Measurements from ENCODE around the gene RSRP1. TPM values are rescaled to one million over a fixed set of nuclear protein-coding genes. Genes with fewer than 3 reads are reported as not detected.
"Not testable (repeated sequence)": the region's sequence is repeated elsewhere in the genome, so short reads cannot be mapped to it uniquely, and the experiment has no call there.

Gene RSRP1
- total RNA-seq, 4 donors from 2014 or later, result 70.9 to 148 (median 110) TPM

- WGBS, 2 donors, result 85 to 93% methylated on average over 8 of the region's 8 CpGs
- DNase-seq (ENCODE audit: low spot score in 2 of 2); intact Hi-C loops (cut with DNase I; ENCODE audit: low total_unique reads); H3K4me3 ChIP-seq (ENCODE audit: low read depth, poor library complexity, severe bottlenecking): not testable (repeated sequence)
Observed at GRCh38 chr1:25272238-25272637, 25.0 kb upstream of the RSRP1 start, which contains the start of gene RHD. RHD (plus strand) TSS chr1:25272509; CDS start chr1:25272548, 39 bp downstream.

GRCh38 chr1:25268143-25268760, 21.0 kb upstream of the RSRP1 start:
- peak overlapping the region; percentile 70 for H3K4me3 ChIP-seq (ENCODE audit: low read depth, poor library complexity, severe bottlenecking)
- DNase-seq (ENCODE audit: low spot score in 2 of 2); intact Hi-C loops (cut with DNase I; ENCODE audit: low total_unique reads): not testable (repeated sequence)
- 40 to 43% methylated on average over 14 of the region's 14 CpGs for WGBS, 2 donors

- H3K4me3 ChIP-seq (ENCODE audit: low read depth, poor library complexity, severe bottlenecking), result peak overlapping the region; percentile 70
- DNase-seq (ENCODE audit: low spot score in 2 of 2), result peak; percentile 84 to 91
- intact Hi-C loops (cut with DNase I; ENCODE audit: low total_unique reads), result not testable (repeated sequence)
- 1 to 2% methylated on average over 17 to 25 of the region's 56 CpGs for WGBS, 2 donors
Observed at GRCh38 chr1:25267288-25268142, 20.3 kb upstream of the RSRP1 start.

- WGBS, 2 donors, result 0 to 1% methylated on average over 8 of the region's 45 CpGs
- intact Hi-C loops (cut with DNase I; ENCODE audit: low total_unique reads); DNase-seq (ENCODE audit: low spot score in 2 of 2): not testable (repeated sequence)
- H3K4me3 ChIP-seq (ENCODE audit: low read depth, poor library complexity, severe bottlenecking), result peak overlapping the region; percentile 28
Observed at GRCh38 chr1:25266554-25267287, 19.5 kb upstream of the RSRP1 start.

- intact Hi-C loops (cut with DNase I; ENCODE audit: low total_unique reads); DNase-seq (ENCODE audit: low spot score in 2 of 2); H3K4me3 ChIP-seq (ENCODE audit: low read depth, poor library complexity, severe bottlenecking): not testable (repeated sequence)
- WGBS, 2 donors, result 87 to 88% methylated on average over 3 of the region's 3 CpGs
Observed at GRCh38 chr1:25260336-25260735, 13.1 kb upstream of the RSRP1 start.

- DNase-seq (ENCODE audit: low spot score in 2 of 2); H3K4me3 ChIP-seq (ENCODE audit: low read depth, poor library complexity, severe bottlenecking); intact Hi-C loops (cut with DNase I; ENCODE audit: low total_unique reads): not testable (repeated sequence)
- 56 to 76% methylated on average over 3 to 7 of the region's 7 CpGs for WGBS, 2 donors
Observed at GRCh38 chr1:25259813-25260212, 12.6 kb upstream of the RSRP1 start.

- 8 to 28% methylated on average over 1 of the region's 1 CpG for WGBS, 2 donors
- TF ChIP-seq POLR2A (IDR thresholded peaks at IDR 0.05) (no peak), CTCF (IDR thresholded peaks at IDR 0.05) (no peak)
- DNase-seq (ENCODE audit: low spot score in 2 of 2), result no peak
- intact Hi-C loops (cut with DNase I; ENCODE audit: low total_unique reads), result no loop called here
- H3K4me3 ChIP-seq (ENCODE audit: low read depth, poor library complexity, severe bottlenecking), result no peak overlapping the region
Observed at GRCh38 chr1:25257196-25257595, 9.9 kb upstream of the RSRP1 start.

GRCh38 chr1:25256578-25256965, 9.3 kb upstream of the RSRP1 start:
- no peak overlapping the region for H3K4me3 ChIP-seq (ENCODE audit: low read depth, poor library complexity, severe bottlenecking)
- DNase-seq (ENCODE audit: low spot score in 2 of 2), result no peak
- 89 to 92% methylated on average over 5 of the region's 5 CpGs for WGBS, 2 donors
- TF ChIP-seq CTCF (IDR thresholded peaks at IDR 0.05) (no peak), POLR2A (IDR thresholded peaks at IDR 0.05) (no peak)
- intact Hi-C loops (cut with DNase I; ENCODE audit: low total_unique reads), result no loop called here

Data from lower leg skin (tissue), 4 donors.